Measurements from ENCODE around the gene DOCK9. TPM values are rescaled to one million over a fixed set of nuclear protein-coding genes. Genes with fewer than 3 reads are reported as not detected.

DOCK9 gene
- total and polyA plus RNA-seq, 2 experiments from 2014 or later, result 8.5 to 57.7 TPM

DNA sequence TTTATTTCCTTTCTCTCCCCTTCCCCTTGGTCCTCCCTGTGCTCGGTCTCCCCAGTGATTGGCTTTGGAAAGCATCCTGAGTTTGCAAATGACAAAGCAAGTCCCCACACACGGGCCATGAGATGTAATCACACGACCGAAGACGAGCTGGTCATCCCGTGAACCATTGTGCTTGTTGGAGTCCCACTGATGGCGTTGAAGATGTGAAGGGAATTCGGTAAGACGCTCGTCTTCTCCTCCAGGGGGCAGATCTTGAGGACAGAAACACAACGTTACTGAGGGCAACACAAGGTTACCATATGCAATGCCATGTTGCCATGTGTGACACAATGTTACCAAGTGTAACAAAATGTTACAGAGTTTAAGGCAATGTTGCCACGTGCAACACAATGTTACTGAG lies 183.4 kb downstream of the DOCK9 start:
- H3K36me3 ChIP-seq (ENCODE audit: insufficient read depth), result no peaks in the 10 kb centered on the region
- no peak for TF ChIP-seq STAT1 (IDR thresholded peaks at IDR 0.05; ENCODE audit: unreplicated experiment)
- TF ChIP-seq, protein P1, sequence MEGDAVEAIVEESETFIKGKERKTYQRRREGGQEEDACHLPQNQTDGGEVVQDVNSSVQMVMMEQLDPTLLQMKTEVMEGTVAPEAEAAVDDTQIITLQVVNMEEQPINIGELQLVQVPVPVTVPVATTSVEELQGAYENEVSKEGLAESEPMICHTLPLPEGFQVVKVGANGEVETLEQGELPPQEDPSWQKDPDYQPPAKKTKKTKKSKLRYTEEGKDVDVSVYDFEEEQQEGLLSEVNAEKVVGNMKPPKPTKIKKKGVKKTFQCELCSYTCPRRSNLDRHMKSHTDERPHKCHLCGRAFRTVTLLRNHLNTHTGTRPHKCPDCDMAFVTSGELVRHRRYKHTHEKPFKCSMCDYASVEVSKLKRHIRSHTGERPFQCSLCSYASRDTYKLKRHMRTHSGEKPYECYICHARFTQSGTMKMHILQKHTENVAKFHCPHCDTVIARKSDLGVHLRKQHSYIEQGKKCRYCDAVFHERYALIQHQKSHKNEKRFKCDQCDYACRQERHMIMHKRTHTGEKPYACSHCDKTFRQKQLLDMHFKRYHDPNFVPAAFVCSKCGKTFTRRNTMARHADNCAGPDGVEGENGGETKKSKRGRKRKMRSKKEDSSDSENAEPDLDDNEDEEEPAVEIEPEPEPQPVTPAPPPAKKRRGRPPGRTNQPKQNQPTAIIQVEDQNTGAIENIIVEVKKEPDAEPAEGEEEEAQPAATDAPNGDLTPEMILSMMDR (conservative IDR thresholded peaks at IDR 0.05; ENCODE audit: low read depth in 2 of 2), result peak; percentile 51 to 61
- H3K9me2 ChIP-seq (ENCODE audit: insufficient read depth), result peaks cover 12% of the 10 kb centered on the region; the same call in 1 of the 2 replicates
- DNase-seq (ENCODE audit: low spot score), result peak; percentile 63
- no peaks in the 10 kb centered on the region for H3K27me3 ChIP-seq (ENCODE audit: insufficient read depth)
- H3F3A ChIP-seq (replicated peaks; ENCODE audit: low read depth), result no peaks in the 10 kb centered on the region
- H3K27me3 Mint-ChIP-seq (ENCODE audit: insufficient read depth, low read depth, poor library complexity), result peaks cover 2% of the 10 kb centered on the region
- no peaks in the 10 kb centered on the region; the same call in 1 of the 2 replicates for H4K20me1 ChIP-seq (replicated peaks; ENCODE audit: insufficient read depth)
- no peak overlapping the region for H3K27ac Mint-ChIP-seq
- H3K4me2 ChIP-seq, result no peak overlapping the region
- no peak overlapping the region for H3K4me3 Mint-ChIP-seq
- H3K4me1 ChIP-seq (ENCODE audit: insufficient read depth), result no peaks in the 10 kb centered on the region
- no peaks in the 10 kb centered on the region for H3K4me1 Mint-ChIP-seq
- H3K9me3 Mint-ChIP-seq, result no peaks in the 10 kb centered on the region; the same call in 2 of the 3 replicates
- no peak overlapping the region for H2AFZ ChIP-seq
- peaks cover 2% of the 10 kb centered on the region; the same call in 1 of the 3 replicates for H3K36me3 Mint-ChIP-seq (ENCODE audit: low read depth)
- H3K27ac ChIP-seq (ENCODE audit: low read depth), result no peak overlapping the region
- no peaks in the 10 kb centered on the region for H3K79me2 ChIP-seq (replicated peaks; ENCODE audit: insufficient read depth)
- no peak overlapping the region for H3K4me3 ChIP-seq
- ATAC-seq, result peak; percentile 49

DNA sequence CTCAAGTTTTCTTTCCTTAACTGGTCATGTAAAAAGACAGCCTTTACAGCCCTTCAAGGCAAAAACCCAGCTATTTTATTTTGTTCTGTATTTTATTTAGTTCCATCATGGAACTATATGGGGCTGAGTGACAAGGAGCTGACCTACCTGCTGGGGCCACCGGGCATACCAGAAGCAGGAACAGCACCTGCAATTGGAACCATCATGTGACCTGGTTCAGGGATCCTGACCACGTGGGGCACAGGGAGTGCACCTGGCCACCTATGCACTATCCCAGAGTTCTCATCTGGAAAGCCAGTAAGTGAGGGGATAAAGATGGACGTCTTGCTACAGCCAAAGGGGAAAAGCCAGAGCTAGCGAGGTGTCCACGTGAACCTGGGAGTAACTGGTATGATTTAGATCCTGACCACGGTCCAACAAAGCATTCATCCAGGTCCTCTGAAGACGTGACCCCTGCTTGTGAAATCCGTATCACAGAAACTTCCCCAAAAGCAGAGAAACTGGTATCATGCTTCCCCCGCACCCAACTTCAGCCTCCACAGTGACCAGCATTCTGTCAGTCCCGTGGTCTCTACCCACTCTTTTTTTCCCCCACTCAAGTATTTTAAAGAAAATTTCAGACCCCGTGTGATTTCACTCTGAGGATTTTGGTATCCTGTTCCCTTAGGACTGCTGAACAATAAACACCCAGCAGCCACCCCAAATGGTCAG lies 184.9 kb downstream of the DOCK9 start:
- Histone ChIP-seq H2AFZ (no peak overlapping the region), H3K27me3 (ENCODE audit: insufficient read depth) (no peaks in the 10 kb centered on the region), H3K9me2 (ENCODE audit: insufficient read depth) (peaks cover 15% of the 10 kb centered on the region; the same call in 1 of the 2 replicates), H3K79me2 (replicated peaks; ENCODE audit: insufficient read depth) (no peaks in the 10 kb centered on the region), H3K4me1 (ENCODE audit: insufficient read depth) (no peaks in the 10 kb centered on the region), H4K20me1 (replicated peaks; ENCODE audit: insufficient read depth) (no peaks in the 10 kb centered on the region; the same call in 1 of the 2 replicates), H3F3A (replicated peaks; ENCODE audit: low read depth) (no peaks in the 10 kb centered on the region), H3K4me3 (no peak overlapping the region), H3K36me3 (ENCODE audit: insufficient read depth) (no peaks in the 10 kb centered on the region), H3K27ac (ENCODE audit: low read depth) (no peak overlapping the region), H3K4me2 (no peak overlapping the region)
- Mint-ChIP-seq H3K27ac (no peak overlapping the region), H3K4me3 (no peak overlapping the region), H3K9me3 (no peaks in the 10 kb centered on the region; the same call in 2 of the 3 replicates), H3K27me3 (ENCODE audit: insufficient read depth, low read depth, poor library complexity) (peaks cover 9% of the 10 kb centered on the region), H3K4me1 (peaks cover 3% of the 10 kb centered on the region; the same call in 1 of the 3 replicates), H3K36me3 (ENCODE audit: low read depth) (peaks cover 2% of the 10 kb centered on the region; the same call in 1 of the 3 replicates)
- DNase-seq (ENCODE audit: low spot score), result no peak
- TF ChIP-seq, protein P1 (conservative IDR thresholded peaks at IDR 0.05; ENCODE audit: low read depth in 2 of 2), result no peak
- TF ChIP-seq EZH2phosphoT487 (IDR thresholded peaks at IDR 0.05; ENCODE audit: unreplicated experiment) (no peak), ZNF331 (CRISPR knock-in tag; IDR thresholded peaks at IDR 0.05; ENCODE audit: low read depth) (no peak), NANOG (IDR thresholded peaks at IDR 0.05; ENCODE audit: borderline replicate concordance) (no peak), CREB1 (CRISPR knock-in tag; IDR thresholded peaks at IDR 0.05; ENCODE audit: low read depth) (no peak), JUNB (IDR thresholded peaks at IDR 0.05; ENCODE audit: unreplicated experiment) (no peak), STAT1 (IDR thresholded peaks at IDR 0.05; ENCODE audit: unreplicated experiment) (no peak), POLR2AphosphoS5 (IDR thresholded peaks at IDR 0.05; ENCODE audit: low read depth) (no peak)
- TF ChIP-seq, protein P2, sequence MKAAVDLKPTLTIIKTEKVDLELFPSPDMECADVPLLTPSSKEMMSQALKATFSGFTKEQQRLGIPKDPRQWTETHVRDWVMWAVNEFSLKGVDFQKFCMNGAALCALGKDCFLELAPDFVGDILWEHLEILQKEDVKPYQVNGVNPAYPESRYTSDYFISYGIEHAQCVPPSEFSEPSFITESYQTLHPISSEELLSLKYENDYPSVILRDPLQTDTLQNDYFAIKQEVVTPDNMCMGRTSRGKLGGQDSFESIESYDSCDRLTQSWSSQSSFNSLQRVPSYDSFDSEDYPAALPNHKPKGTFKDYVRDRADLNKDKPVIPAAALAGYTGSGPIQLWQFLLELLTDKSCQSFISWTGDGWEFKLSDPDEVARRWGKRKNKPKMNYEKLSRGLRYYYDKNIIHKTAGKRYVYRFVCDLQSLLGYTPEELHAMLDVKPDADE (IDR thresholded peaks at IDR 0.05), result no peak
- TF ChIP-seq, protein P3, sequence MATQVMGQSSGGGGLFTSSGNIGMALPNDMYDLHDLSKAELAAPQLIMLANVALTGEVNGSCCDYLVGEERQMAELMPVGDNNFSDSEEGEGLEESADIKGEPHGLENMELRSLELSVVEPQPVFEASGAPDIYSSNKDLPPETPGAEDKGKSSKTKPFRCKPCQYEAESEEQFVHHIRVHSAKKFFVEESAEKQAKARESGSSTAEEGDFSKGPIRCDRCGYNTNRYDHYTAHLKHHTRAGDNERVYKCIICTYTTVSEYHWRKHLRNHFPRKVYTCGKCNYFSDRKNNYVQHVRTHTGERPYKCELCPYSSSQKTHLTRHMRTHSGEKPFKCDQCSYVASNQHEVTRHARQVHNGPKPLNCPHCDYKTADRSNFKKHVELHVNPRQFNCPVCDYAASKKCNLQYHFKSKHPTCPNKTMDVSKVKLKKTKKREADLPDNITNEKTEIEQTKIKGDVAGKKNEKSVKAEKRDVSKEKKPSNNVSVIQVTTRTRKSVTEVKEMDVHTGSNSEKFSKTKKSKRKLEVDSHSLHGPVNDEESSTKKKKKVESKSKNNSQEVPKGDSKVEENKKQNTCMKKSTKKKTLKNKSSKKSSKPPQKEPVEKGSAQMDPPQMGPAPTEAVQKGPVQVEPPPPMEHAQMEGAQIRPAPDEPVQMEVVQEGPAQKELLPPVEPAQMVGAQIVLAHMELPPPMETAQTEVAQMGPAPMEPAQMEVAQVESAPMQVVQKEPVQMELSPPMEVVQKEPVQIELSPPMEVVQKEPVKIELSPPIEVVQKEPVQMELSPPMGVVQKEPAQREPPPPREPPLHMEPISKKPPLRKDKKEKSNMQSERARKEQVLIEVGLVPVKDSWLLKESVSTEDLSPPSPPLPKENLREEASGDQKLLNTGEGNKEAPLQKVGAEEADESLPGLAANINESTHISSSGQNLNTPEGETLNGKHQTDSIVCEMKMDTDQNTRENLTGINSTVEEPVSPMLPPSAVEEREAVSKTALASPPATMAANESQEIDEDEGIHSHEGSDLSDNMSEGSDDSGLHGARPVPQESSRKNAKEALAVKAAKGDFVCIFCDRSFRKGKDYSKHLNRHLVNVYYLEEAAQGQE (IDR thresholded peaks at IDR 0.05; ENCODE audit: unreplicated experiment), result no peak
- ATAC-seq, result no peak
